SIG-M5 (cell line): ENCODE measurements around the gene CARD11.

Source experiments
- DNase-seq: peaks from one replicate; lab custom pipeline; 2025; lab: John Stamatoyannopoulos, UW

The CARD11 gene

DNA sequence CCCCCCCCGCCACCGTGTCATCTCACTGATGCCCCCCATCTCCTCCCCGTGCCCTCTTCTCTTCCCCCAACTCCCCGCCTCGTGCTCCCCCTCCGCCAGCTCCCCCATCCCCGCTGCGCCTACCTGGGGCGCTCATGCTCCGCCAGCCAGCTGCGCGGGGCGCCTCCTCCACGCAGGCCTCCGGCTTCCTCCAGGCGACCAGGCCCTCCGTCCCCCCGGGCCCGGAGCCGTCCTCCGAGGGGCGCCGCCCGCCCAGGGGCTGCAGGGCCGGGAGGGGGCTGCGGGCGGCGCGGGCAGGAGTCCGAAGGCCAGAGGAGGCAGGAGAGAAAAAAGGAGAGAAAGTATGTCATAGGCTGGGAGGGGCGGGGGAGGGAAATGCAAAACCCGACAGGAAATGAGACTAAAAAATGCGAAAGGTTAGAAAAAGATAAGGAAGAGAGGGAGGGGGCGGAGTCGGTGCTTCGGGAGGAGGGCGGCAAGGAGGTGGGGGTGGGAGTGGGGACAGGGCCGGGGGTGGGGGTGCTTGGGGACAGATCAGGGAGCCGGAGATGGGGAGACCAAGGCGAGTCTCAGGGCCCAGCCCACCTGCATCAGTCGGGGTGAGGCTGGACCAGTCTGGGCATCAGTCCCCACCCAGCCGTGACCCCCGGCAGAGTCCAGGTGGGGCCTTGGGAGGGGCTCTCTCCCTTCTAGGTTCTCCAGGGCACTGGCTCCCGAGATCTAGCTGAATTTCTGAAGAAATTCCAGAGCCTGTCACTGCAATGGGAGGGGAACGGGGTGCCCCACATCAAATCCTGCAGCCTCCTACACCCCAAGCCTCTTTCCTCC is at the start of gene CARD11:
TSS of gene CARD11 (minus strand) at position 324 of the 828 bp plus-strand sequence. CDS start 85,361 bp downstream, outside the sequence.
- DNase-seq, result no peak

DNA sequence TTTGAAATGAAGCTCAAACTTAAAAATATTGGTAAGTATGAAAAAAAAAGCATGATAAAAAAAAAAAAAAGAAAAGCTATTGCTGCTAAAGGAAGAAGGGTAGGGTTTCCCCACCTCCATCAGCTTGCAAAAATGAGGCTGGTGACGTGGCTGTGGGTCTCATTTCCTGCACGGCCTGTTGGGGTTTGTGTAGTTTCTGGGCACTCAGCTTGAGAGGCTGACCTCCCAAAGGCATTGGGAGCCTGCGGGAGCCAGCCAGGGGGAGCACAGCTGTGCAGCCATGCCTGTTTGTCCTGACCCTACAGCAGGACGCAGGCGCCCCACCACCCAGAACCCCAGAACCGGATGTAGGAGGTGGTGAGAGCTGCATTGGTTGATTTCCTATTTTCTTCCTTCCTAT is 48.8 kb upstream of the CARD11 start:
- no peak for DNase-seq

DNA sequence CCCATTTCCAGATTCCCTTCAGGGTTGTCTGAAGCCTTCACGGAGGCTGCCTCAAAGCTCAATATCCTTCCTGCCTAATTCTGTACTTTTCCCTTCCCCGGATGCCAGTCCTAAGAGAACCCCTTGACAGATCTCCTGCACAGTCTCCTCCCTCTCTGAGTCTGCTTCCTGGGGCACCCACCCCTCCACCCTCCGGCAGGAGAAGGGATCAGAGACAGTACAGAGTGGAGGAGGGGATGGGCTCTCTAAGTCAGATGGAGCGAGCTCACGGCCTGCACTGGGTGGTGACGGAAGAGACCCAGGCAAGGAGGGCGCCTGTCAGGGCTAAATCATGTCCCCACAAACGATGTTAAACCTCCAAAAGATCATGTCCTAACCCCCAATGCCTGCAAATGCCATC is 48.0 kb upstream of the CARD11 start:
- no peak for DNase-seq

DNA sequence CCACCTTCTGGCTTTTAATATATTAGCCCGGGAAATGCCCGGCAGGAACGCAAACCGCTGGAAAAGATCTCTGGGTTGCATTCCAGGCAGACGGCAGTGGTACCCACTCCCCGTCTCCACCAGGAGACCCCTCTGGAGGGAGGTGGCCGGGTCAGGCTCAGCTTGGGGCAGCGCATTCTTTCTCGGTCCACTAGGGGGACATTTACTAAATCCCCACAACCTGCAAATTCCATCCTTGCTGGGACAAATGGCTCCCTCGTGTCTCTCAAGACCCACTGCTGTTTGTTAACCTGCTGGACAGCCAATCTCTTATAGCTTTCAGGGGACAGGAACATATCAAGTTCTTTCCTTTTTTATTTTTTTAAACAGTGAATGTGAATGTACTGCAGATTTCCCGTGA is 45.8 kb upstream of the CARD11 start:
- DNase-seq, result no peak

DNA sequence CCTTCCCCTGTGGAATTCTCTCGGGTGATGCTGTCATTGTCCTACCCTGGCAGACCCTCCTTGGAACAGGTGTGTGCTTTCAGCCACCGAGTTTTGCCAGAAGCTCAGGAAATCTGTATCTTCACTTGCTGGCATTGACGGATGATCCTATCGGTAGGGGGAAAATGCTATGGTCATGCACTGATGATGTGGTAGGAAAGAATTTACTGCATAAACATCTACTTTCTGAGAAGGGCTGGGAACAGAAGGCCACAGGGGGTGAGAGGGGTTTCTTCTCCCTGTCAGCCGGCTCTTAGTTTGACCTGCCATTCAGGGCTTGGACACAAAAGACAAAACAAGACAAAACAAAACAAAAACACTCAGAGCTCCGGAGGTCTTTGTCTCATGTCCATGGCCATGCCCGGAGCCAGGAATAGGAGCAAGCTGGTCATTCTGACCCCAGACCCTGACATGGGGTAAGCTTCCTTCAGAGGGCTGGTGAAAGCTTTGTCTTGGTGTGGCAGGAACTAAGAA is 43.6 kb upstream of the CARD11 start:
- no peak for DNase-seq

DNA sequence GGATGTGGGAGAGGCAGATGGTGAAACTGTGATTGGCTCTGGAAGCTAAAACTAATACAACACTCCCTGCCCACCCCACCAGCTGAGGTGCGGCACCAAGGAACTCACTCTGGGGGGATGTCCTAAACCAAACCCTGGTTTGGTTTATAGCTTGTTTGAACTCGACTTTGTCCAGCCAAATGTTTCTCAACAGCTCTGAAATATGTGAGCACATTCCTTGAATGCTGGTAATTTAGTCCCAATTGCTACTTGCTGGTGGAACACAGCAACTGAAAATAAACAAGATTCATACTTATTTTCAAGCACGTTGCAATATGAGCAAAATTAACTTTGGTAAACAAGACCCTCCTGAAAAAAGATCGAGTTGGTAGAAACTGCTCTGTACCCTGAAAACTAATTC is 39.7 kb upstream of the CARD11 start:
- no peak for DNase-seq

DNA sequence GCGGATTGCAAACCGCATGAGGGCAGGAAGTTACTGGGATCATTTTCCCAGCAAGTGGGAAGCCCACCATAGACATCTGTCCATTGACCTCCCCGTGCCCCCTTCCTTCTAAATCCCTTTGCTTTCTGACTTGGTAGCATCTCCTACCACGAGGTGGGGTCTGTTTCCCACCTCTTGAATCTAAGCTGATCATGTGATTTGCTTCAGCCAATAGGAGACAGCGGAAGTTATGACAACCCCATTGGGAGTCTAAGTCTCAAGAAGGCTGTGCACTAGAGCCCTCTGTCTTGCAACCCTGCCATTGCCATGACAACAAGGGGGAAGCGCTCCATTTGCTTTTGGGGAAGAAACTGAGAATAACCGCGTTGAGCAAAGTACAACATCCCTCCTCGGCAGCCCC is 39.2 kb upstream of the CARD11 start:
- no peak for DNase-seq

DNA sequence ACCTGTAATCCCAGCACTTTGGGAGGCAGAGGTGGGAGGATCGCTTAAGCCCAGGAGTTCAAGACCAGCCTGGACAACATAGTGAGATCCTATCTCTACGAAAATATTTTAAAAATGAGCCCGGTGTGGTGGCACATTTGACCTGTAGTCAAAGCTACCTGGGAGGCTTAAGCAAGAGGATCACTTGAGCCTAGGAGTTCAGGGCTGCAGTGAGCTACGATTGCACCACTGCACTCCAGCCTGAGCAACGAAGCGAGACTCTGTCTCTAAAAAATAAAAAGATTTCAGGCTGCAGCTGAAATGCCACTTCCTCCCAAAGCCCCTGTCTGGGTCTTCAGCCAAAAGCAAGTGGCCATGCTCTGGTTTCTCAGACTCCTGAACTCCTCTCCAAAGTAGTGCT is 38.7 kb upstream of the CARD11 start:
- DNase-seq, result no peak

DNA sequence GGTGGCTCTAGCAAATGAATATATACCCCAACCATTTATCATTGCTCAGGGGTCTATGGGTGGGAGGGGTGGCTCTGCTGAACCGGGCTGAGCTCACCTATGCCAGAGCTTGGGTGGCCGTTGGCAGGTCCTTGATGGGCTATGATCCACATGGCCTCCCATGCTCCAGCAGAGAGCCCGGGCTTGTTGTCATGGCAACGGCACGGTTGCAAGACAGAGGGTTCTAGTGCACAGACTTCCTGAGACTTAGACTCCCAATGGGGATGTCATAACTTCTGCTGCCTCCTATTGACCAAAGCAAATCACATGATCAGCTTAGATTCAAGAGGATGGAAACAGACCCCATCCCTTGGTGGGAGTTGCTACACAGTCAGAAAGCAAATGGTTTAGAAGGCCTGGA is 36.4 kb upstream of the CARD11 start:
- no peak for DNase-seq

DNA sequence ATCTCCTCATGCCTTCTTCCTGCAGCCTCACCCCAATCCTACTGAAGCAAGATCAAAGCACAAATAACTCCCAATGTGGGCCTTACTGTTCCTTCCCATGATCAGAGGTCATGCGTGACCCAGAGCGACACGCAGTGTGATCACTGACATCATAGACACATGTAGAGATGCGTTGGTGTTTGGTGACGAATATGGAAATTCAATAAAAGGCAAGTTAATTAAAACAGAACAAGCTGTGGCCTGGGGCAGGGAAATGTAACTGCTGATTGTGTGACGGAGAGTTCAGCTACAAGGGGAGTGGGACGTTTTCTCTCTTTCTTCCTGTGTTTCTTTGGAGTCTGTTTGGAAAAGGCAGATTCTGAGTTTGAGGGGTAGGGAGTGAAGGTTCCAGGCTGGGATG is 34.8 kb upstream of the CARD11 start:
- DNase-seq, result no peak

DNA sequence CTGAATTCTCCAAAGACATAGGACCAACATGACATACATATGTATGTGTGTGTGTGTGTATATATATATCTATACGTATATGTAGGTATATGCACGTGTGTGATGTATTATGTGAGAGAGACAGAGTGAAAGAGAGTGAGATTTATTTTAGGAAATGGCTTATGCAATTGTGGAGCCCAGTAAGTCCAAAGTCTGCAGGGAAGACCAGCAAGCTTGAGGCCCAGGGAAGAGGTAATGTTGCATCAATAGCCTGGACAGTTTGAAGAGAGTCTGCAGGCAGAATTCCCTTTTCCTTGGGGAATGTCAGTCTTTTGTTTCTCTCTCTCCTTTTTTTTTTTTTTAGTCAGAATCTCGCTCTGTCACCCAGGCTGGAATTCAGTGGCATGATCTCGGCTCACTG is 33.0 kb upstream of the CARD11 start:
- DNase-seq, result no peak

DNA sequence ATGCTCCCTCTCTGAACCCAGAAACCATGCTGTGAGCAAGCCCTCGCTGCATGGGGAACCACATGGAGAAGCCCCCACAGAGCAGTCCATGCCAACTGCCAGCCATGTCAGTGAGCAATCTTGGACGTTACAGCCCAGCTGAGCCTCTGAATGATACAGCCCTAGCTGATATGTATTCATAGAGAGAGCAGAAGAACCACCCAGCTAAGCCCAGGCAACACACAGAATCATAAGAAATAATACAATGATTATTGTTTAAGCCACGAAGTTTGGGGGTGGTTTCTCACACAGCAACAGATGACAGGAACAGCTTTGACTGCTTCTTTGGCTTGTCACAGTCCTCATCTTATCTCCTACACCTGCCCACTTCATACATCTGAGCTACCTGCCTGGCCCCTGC is 32.5 kb upstream of the CARD11 start:
- DNase-seq, result no peak

DNA sequence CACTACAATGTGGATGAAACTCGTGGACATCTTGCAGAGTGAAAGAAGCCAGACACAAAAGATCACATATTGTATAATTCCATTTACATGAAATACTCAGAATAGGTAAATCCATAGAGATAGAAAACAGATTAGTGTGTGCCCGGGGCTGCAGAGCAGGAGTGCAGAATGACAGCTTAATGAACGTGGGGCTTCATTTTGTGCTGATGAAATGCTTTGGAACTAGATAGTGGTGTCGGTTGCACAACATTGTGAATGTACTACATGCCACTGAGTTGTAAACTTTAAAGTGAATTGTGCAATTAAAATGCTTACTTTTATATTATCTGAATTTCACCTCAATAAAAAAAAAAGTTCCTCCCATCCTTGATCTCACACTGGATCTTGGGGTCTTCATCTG is 31.8 kb upstream of the CARD11 start:
- DNase-seq, result no peak

DNA sequence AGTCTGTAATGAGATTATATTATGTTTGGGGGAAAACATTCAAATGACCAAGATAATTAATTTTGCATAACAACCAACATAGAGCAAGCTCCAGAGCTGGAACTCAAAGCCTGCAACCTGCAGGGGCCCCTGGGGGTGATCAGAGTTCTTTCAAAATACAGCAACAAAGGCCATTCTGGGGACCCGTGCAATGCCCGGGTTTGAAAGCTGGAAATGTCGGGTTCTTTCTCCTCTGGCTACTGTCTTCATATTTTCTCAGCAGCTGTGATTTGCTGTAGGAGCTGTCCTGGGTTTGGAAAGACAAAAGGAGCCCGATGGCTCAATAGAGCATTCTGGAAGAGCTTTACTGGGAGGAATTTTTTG is 30.8 kb upstream of the CARD11 start:
- DNase-seq, result no peak

DNA sequence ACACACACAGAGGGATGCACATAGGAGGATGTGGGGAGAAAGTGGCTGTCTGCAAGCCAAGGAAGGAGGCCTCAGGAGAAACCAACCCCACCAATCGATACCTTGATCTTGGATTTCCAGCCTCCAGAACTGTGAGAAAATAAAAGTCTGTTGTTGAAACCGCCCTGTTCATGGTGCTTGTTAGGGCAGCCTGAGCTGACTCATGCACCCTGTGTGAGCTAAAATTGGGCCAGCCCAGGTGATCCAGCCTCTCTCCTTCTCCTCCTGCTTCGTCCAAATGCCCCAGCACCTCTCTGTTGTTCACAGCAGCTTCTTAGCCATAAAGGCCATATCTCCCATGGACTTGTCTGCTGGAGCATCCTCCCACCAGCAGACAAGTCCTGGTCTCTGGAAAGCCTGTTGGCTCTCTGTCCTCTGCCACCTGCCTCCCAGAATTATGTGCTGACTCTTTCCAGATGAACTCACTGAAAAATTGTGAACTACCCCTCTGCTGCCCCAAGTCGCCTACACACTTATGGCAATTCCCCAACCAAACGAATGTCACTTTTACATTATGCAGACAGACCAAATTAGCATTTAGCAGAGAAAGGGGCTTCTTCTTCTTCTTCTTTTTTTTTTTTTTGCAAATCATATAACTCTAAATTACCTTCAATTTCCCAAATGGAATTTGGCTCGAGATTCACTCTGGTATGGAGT is 30.2 kb upstream of the CARD11 start:
- DNase-seq, result no peak

DNA sequence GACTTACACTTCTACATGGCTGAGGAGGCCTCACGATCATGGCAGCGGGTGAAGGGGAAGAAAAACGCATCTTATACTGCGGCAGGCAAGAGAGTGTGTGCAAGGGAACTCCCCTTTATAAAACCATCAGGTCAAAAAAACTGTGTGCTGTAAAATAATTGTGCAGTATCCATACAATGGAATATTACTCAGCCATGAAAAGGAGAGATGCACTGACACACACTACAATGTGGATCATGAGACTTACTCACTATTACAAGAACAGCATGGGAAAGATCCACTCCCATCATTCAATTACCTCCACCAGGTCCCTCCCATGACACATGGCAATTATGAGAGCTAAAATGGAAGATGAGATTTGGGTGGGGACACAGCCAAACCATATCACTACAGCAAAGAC is 27.2 kb upstream of the CARD11 start:
- no peak for DNase-seq

DNA sequence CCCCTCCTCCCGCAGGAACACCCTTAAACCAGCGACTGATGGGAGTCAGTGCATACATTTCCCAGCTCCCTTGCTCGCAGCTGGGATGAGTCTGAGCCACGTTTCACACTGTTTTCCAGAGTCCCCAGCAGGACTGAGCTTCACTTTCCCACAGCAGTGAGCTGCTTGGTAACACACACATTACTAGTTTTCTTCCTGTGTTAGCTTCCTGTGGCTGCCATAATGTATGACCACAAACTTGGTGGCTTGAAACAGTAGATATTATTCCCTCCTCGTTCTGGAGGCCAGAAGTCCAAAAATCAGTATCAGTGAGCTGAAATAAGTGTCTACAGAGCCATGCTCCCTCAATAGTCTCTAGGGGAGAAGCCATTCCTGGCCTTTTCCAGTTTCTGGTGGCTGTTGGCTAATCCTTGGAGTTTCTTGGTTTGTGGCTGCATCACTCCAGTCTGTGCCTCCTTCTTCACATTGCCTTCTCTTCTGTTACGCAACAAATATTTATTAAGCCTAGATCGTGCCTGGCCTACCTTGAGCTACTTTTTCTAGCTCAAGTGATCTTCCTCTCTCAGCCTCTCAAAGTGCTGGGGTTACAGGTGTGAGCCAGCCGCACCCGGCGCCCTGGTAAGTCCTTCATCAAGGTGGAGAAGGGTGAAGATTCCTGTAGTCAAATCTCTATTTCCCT is 26.2 kb upstream of the CARD11 start:
- no peak for DNase-seq

DNA sequence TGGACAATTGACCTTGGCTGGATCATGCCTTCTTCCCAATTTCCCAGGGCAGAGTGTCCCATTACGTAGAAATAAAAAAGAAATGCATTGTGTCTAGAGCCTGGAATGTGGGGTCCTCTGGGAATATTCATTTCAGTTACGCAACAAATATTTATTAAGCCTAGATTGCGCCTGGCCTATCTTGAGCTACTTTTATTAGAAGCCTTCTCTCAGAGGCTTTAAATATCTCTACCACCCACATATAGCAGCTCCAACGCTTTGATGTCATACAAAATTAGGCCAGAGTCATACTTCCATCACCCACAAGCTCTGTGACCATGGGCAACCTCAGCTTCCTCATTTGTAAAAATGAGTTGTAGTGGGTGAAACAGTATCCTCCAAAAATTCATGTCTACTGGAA is 24.9 kb upstream of the CARD11 start:
- no peak for DNase-seq

DNA sequence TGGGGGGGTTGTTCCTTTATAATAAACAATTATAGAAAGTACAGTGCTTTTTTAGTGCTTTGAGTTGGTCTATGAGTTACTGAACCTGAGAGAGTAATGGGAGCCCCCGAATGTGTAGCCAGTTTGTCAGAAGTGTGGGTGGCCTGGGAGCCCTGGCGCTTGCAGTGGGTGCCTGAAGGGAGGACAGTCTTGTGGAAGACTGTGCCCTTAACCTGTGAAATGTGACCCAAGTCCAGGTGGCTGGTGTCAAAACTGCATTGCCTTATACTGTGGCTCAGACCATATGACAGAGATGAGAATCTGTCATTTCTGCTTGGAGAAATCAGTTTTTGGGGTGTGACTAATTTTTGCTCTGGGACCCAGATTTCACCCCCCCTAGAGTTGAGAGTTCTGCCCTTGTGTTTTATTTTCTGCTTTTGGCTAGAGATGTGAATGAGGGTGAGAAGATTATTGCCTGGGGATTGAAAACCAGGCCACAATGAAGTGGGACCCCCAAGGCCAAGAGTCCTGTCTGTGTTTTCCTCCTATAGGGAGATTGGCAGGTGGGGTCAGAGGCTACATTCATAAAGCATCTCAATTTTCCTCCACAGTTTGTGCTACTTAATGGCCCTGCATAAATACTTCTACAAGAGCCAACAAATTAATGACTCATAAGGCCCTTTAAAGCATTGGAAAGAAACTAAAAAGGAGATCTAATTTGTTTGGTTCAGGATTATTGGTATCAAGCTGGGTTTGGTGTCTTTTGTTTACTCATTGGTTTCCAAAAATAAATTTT is 24.1 kb upstream of the CARD11 start:
- DNase-seq, result no peak

DNA sequence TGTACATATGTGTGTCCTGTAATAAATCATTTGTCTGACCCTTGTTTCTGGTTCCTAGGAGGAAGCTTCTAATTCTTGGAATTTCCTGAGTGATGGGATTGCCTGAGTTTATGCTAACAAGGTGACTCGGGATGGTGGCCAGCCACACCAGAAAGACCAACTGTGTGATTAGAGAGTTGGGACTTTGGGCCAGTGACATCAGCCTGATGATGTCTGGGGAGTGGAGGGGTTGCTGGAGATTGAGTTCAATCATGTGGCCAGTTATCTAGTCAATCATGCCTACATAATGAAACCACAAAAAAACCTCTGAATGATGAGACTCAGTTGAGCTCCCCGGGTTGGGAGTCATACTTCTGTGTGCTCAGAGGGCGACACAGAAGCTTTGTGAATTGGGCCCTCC is 23.5 kb upstream of the CARD11 start:
- DNase-seq, result no peak

DNA sequence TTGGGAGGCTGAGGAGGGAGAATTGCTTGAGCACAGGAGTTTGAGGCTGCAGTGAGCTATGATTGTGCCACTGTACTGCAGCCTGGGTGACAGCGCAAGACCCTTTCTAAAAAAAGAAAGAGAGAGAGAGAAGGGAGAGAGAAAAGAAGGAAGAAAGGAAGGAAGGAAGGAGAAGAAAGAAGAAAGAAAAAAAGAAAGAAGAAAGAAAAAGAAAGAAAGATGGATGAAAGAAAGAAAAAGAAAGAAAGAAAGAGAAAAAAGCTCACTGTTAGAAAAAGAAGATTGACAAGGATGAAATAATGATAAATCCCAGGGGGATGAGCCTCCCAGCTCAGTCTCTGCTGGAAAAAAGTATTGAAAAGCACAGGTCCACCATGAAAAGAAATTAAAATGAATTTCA is 22.8 kb upstream of the CARD11 start:
- DNase-seq, result no peak

DNA sequence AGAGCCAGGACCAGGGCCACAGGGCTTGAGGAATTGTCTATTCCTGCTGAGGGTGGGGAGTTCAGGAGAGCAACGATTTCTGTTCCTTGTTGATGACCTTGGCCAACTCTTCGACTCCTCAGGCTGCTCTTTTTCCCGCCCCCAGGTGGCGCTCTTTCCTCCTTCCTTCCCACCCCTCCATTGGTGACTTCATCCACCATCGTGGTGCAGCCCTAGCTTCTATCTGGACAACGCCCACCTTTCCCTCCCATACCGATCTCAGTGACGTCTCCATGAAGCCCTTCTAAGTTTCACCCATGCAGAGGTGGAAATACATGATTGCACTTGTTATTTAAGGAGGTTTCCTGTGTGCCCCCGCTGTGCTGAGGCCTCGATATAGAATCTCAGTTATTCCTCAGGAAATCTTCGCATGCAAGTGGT is 22.1 kb upstream of the CARD11 start:
- DNase-seq, result no peak
